Uterus (tissue), 4 donors: ENCODE data around the gene NEK4. TPM values are rescaled to one million over a fixed set of nuclear protein-coding genes. Genes with fewer than 3 reads are reported as not detected.

Experiments
- DNase-seq, 2 donors: peaks; one replicate each; pipeline ENCODE4 v3.0.0-alpha.2; 2019 to 2020
- H3K27ac ChIP-seq, 2 donors: fragments of 200-600 bp; sonication (generic); 1 replicate in 1 of 2; 2 replicates in 1 of 2; pipeline ENCODE4 v1.5.1; 2016 to 2018
- H3K27me3 ChIP-seq, 2 donors: fragments of 200-600 bp; sonication (generic); one replicate each; pipeline ENCODE4 v1.5.1; 2018 to 2019; ENCODE audit warnings: control low read depth in 1 of 2
- H3K36me3 ChIP-seq, 2 donors: fragments of 200-600 bp; sonication (generic); one replicate each; pipeline ENCODE4 v1.5.1; 2019; ENCODE audit warnings: control low read depth in 1 of 2
- H3K4me1 ChIP-seq, 2 donors: fragments of 200-600 bp; sonication (generic); one replicate each; pipeline ENCODE4 v1.5.1; 2018 to 2019; ENCODE audit warnings: control low read depth in 1 of 2
- H3K4me3 ChIP-seq, 2 donors: fragments of 200-600 bp; sonication (generic); 1 replicate in 1 of 2; 2 replicates in 1 of 2; pipeline ENCODE4 v1.5.1; 2018 to 2019; ENCODE audit warnings: mild to moderate bottlenecking in 1 of 2
- H3K9me3 ChIP-seq, 2 donors: fragments of 200-600 bp; sonication (generic); one replicate each; pipeline ENCODE4 v1.5.1; 2019; ENCODE audit warnings: control low read depth in 1 of 2
- CTCF ChIP-seq, 4 experiments: fragments of 200-600 bp in 2 of 4; fragments of 450-650 bp in 2 of 4; sonication (generic) in 2 of 4; IDR thresholded peaks; one replicate each; pipeline ENCODE4 v1.5.1; 2016 to 2019; ENCODE audit warnings: antibody characterized with exemption in 4 of 4, mild to moderate bottlenecking in 2 of 4, moderate library complexity in 1 of 4
- POLR2A ChIP-seq, 2 donors: fragments of 450-650 bp; IDR thresholded peaks; one replicate each; pipeline ENCODE4 v1.6.1; 2016; ENCODE audit warnings: antibody characterized with exemption in 2 of 2, mild to moderate bottlenecking in 1 of 2, moderate library complexity in 1 of 2
- intact Hi-C: fragments of 100-400 bp; cut with DNase I; formaldehyde crosslinking; loops from one replicate; pipeline ENCODE4 v1.15.1; 2023; ENCODE audit warnings: low total_unique reads
- total RNA-seq, 4 donors: library from RNA; depleted of rRNA in 3 of 4; stranded (reverse); fragments of >200 nt in 3 of 4; gene quantifications; one replicate each; pipeline versions ENCODE4 v1.1.0 to v1.2.4, GENCODE V29; 2014 to 2023
- donor health status: DM: yes; HTN: yes; CAD: no.

The NEK4 gene
- total RNA-seq, 4 donors from 2014 or later, result 16.8 to 48.0 (median 37.7) TPM

- Histone ChIP-seq H3K9me3 (no peaks in the 10 kb centered on the region), H3K36me3 (no peaks in the 10 kb centered on the region), H3K27me3 (no peaks in the 10 kb centered on the region), H3K4me3 (no peak overlapping the region), H3K27ac (no peak overlapping the region), H3K4me1 (no peaks in the 10 kb centered on the region)
- intact Hi-C loops, result no loop called here
- TF ChIP-seq CTCF (IDR thresholded peaks at IDR 0.05), result no peak
- DNase-seq, result no peak
Measured at GRCh38 chr3:52798376-52798977, 27.7 kb upstream of the NEK4 start.

- TF ChIP-seq CTCF (IDR thresholded peaks at IDR 0.05) (no peak), POLR2A (IDR thresholded peaks at IDR 0.05) (no peak)
- intact Hi-C loops, result no loop called here
- no peaks in the 10 kb centered on the region for H3K36me3 ChIP-seq
- H3K9me3 ChIP-seq, result no peaks in the 10 kb centered on the region
- H3K27ac ChIP-seq, result no peak overlapping the region
- H3K4me3 ChIP-seq, result no peak overlapping the region
- no peaks in the 10 kb centered on the region for H3K4me1 ChIP-seq
- H3K27me3 ChIP-seq, result no peaks in the 10 kb centered on the region
- no peak for DNase-seq
Measured at GRCh38 chr3:52796411-52796810, 25.7 kb upstream of the NEK4 start.

GRCh38 chr3:52795298-52795900 is 24.7 kb upstream of the NEK4 start:
- no peak overlapping the region for H3K27ac ChIP-seq
- no peak for DNase-seq
- intact Hi-C loops, result no loop called here

GRCh38 chr3:52794612-52795099 is 23.9 kb upstream of the NEK4 start, which contains the start of gene ITIH3:
TSS of gene ITIH3 (plus strand) at chr3:52794796. CDS start at chr3:52794804, 8 bp downstream.
- intact Hi-C loops, result no loop called here
- DNase-seq, result no peak
- Histone ChIP-seq H3K4me3 (no peak within 1 kb of the TSS), H3K27ac (no peak within 1 kb of the TSS), H3K36me3 (no peaks in the 10 kb centered on the region), H3K4me1 (no peaks in the 10 kb centered on the region), H3K9me3 (no peaks in the 10 kb centered on the region), H3K27me3 (no peaks in the 10 kb centered on the region)
- TF ChIP-seq CTCF (IDR thresholded peaks at IDR 0.05), result no peak
- no peak for TF ChIP-seq POLR2A (IDR thresholded peaks at IDR 0.05)

More at GRCh38 chr3:52795298-52795900, 24.7 kb upstream of the NEK4 start:
- no peaks in the 10 kb centered on the region for H3K4me1 ChIP-seq
- no peaks in the 10 kb centered on the region for H3K36me3 ChIP-seq
- H3K9me3 ChIP-seq, result no peaks in the 10 kb centered on the region
- no peak overlapping the region for H3K4me3 ChIP-seq
- no peak for TF ChIP-seq POLR2A (IDR thresholded peaks at IDR 0.05)
- TF ChIP-seq CTCF (IDR thresholded peaks at IDR 0.05), result no peak
- no peaks in the 10 kb centered on the region for H3K27me3 ChIP-seq
